ENCODE measurements around the gene MPC1L.

Gene MPC1L

GRCh38 chrX:40628506-40628905 lies 5.3 kb downstream of the MPC1L start:
- no peak for DNase-seq (ENCODE audit: low read depth)

GRCh38 chrX:40632199-40632598 lies 9.0 kb downstream of the MPC1L start:
- no peak for DNase-seq (ENCODE audit: low read depth)

GRCh38 chrX:40637687-40638086 lies 14.5 kb downstream of the MPC1L start:
- no peak for DNase-seq (ENCODE audit: low read depth)

- no peak for DNase-seq (ENCODE audit: low read depth)
Observed at GRCh38 chrX:40644176-40644575, 20.9 kb downstream of the MPC1L start.

- DNase-seq (ENCODE audit: low read depth) = peak; percentile 20
Observed at GRCh38 chrX:40644821-40645358, 21.7 kb downstream of the MPC1L start.

- peak; percentile 5 for DNase-seq (ENCODE audit: low read depth)
Observed at GRCh38 chrX:40646489-40647306, 23.5 kb downstream of the MPC1L start.

- peak; percentile 96 for DNase-seq (ENCODE audit: low read depth)
Observed at GRCh38 chrX:40647307-40648197, 24.3 kb downstream of the MPC1L start, which contains the start of gene CXorf38. Gene CXorf38, minus strand, starts transcription at chrX:40647561. Its CDS starts 41 bp downstream, at chrX:40647520.

GRCh38 chrX:40651620-40652223 lies 28.5 kb downstream of the MPC1L start:
- DNase-seq (ENCODE audit: low read depth) = peak; percentile 68

- DNase-seq (ENCODE audit: low read depth) = no peak
Observed at GRCh38 chrX:40652664-40653063, 29.4 kb downstream of the MPC1L start.

GRCh38 chrX:40653535-40653934 lies 30.3 kb downstream of the MPC1L start:
- DNase-seq (ENCODE audit: low read depth) = no peak

- DNase-seq (ENCODE audit: low read depth) = no peak
Observed at GRCh38 chrX:40660381-40660780, 37.2 kb downstream of the MPC1L start.

- DNase-seq (ENCODE audit: low read depth) = no peak
Observed at GRCh38 chrX:40661489-40661888, 38.3 kb downstream of the MPC1L start.

GRCh38 chrX:40663078-40663740 lies 40.0 kb downstream of the MPC1L start:
- DNase-seq (ENCODE audit: low read depth) = no peak

GRCh38 chrX:40663880-40664630 lies 40.8 kb downstream of the MPC1L start:
- no peak for DNase-seq (ENCODE audit: low read depth)

- no peak for DNase-seq (ENCODE audit: low read depth)
Observed at GRCh38 chrX:40671126-40671525, 47.9 kb downstream of the MPC1L start.

All from T follicular helper cell (primary cell).